Activated CD8-positive, alpha-beta T cell treated with anti-CD3 and anti-CD28 coated beads, Interleukin-2, amount 10 ng/mL, durations not matched to agents 7 days and 5 days (primary cell): ENCODE results near the gene NTF3. TPM values are rescaled to one million over a fixed set of nuclear protein-coding genes. Genes with fewer than 3 reads are reported as not detected.

Source experiments
- ATAC-seq: fragments of 150-1000 bp; cut with Tn5 transposase; one replicate; pipeline ENCODE4 v1.10.0; 2021; ENCODE audit warnings: moderate library complexity
- CTCF ChIA-PET: fragments of 350-600 bp; sonication (Branson Sonifier 250); formaldehyde crosslinking; loops from one replicate; lab custom pipeline; 2021; ENCODE audit warnings: antibody characterized with exemption; lab: Charles Lee
- POLR2A ChIA-PET: fragments of 350-600 bp; sonication (Branson Sonifier 250); formaldehyde crosslinking; loops from one replicate; lab custom pipeline; 2021; ENCODE audit warnings: antibody characterized with exemption; lab: Charles Lee
- DNase-seq: peaks from one replicate; pipeline ENCODE4 v3.0.0-alpha.2; 2020
- H3K27ac Mint-ChIP-seq: one replicate; pipeline ENCODE4 v1.8.0; 2021; ENCODE audit warnings: mild to moderate bottlenecking, mixed read lengths
- H3K27me3 Mint-ChIP-seq: one replicate; pipeline ENCODE4 v1.8.0; 2021; ENCODE audit warnings: low read depth, mixed read lengths
- H3K36me3 Mint-ChIP-seq: one replicate; pipeline ENCODE4 v1.8.0; 2021; ENCODE audit warnings: low read depth, mixed read lengths
- H3K4me1 Mint-ChIP-seq: one replicate; pipeline ENCODE4 v1.8.0; 2021; ENCODE audit warnings: low read depth, mixed read lengths
- H3K4me3 Mint-ChIP-seq: one replicate; pipeline ENCODE4 v1.8.0; 2021; ENCODE audit warnings: mild to moderate bottlenecking, mixed read lengths
- H3K9me3 Mint-ChIP-seq: one replicate; pipeline ENCODE4 v1.8.0; 2022; ENCODE audit warnings: mixed read lengths; ENCODE audit not compliant: insufficient read depth
- total RNA-seq, 2 experiments: library from RNA; stranded (reverse); gene quantifications; one replicate each; pipeline ENCODE4 v1.2.3, GENCODE V29; 2021

NTF3 gene
- total RNA-seq, 2 experiments from 2014 or later, result not detected

- Mint-ChIP-seq H3K4me3 (no peak overlapping the region), H3K27me3 (peaks cover 5% of the 10 kb centered on the region), H3K36me3 (no peaks in the 10 kb centered on the region), H3K4me1 (no peaks in the 10 kb centered on the region), H3K27ac (no peak overlapping the region), H3K9me3 (no peaks in the 10 kb centered on the region)
- ATAC-seq (no peak), DNase-seq (no peak)
- POLR2A ChIA-PET, result no interaction called here
- CTCF ChIA-PET, result no interaction called here
Measured at GRCh38 chr12:5498806-5499205, 66.9 kb downstream of the NTF3 start.

GRCh38 chr12:5499566-5500330, 67.8 kb downstream of the NTF3 start:
- DNase-seq, result no peak
- peaks cover 5% of the 10 kb centered on the region for H3K27me3 Mint-ChIP-seq
- H3K36me3 Mint-ChIP-seq, result no peaks in the 10 kb centered on the region
- H3K9me3 Mint-ChIP-seq, result no peaks in the 10 kb centered on the region
- CTCF ChIA-PET, result no interaction called here
- H3K27ac Mint-ChIP-seq, result no peak overlapping the region
- no peaks in the 10 kb centered on the region for H3K4me1 Mint-ChIP-seq
- ATAC-seq, result no peak
- no peak overlapping the region for H3K4me3 Mint-ChIP-seq
- POLR2A ChIA-PET, result no interaction called here

GRCh38 chr12:5500331-5500659, 68.4 kb downstream of the NTF3 start:
- peaks cover 5% of the 10 kb centered on the region for H3K27me3 Mint-ChIP-seq
- no peak overlapping the region for H3K27ac Mint-ChIP-seq

GRCh38 chr12:5503774-5504173, 71.9 kb downstream of the NTF3 start:
- Mint-ChIP-seq H3K4me3 (no peak overlapping the region), H3K9me3 (no peaks in the 10 kb centered on the region), H3K36me3 (no peaks in the 10 kb centered on the region), H3K27ac (no peak overlapping the region), H3K27me3 (peaks cover 5% of the 10 kb centered on the region), H3K4me1 (no peaks in the 10 kb centered on the region)
- ChIA-PET CTCF (no interaction called here), POLR2A (no interaction called here)
- ATAC-seq (no peak), DNase-seq (no peak)

More at GRCh38 chr12:5500331-5500659, 68.4 kb downstream of the NTF3 start:
- Mint-ChIP-seq H3K9me3 (no peaks in the 10 kb centered on the region), H3K4me3 (no peak overlapping the region), H3K4me1 (no peaks in the 10 kb centered on the region), H3K36me3 (no peaks in the 10 kb centered on the region)
- ATAC-seq (no peak), DNase-seq (no peak)
- POLR2A ChIA-PET, result no interaction called here
- CTCF ChIA-PET, result no interaction called here

- ChIA-PET POLR2A (no interaction called here), CTCF (no interaction called here)
- DNase-seq (no peak), ATAC-seq (no peak)
- Mint-ChIP-seq H3K27ac (no peak overlapping the region), H3K9me3 (no peaks in the 10 kb centered on the region), H3K4me1 (no peaks in the 10 kb centered on the region), H3K36me3 (no peaks in the 10 kb centered on the region), H3K4me3 (no peak overlapping the region), H3K27me3 (peaks cover 5% of the 10 kb centered on the region)
Measured at GRCh38 chr12:5505116-5505515, 73.2 kb downstream of the NTF3 start.

GRCh38 chr12:5505751-5506150, 73.8 kb downstream of the NTF3 start:
- H3K9me3 Mint-ChIP-seq, result no peaks in the 10 kb centered on the region
- ATAC-seq, result no peak
- ChIA-PET CTCF (no interaction called here), POLR2A (no interaction called here)
- H3K4me3 Mint-ChIP-seq, result no peak overlapping the region
- peaks cover 5% of the 10 kb centered on the region for H3K27me3 Mint-ChIP-seq
- H3K36me3 Mint-ChIP-seq, result no peaks in the 10 kb centered on the region
- no peaks in the 10 kb centered on the region for H3K4me1 Mint-ChIP-seq
- no peak overlapping the region for H3K27ac Mint-ChIP-seq
- DNase-seq, result no peak

- ChIA-PET POLR2A (no interaction called here), CTCF (no interaction called here)
- no peaks in the 10 kb centered on the region for H3K9me3 Mint-ChIP-seq
- no peaks in the 10 kb centered on the region for H3K36me3 Mint-ChIP-seq
- no peak overlapping the region for H3K4me3 Mint-ChIP-seq
- ATAC-seq (no peak), DNase-seq (no peak)
- H3K4me1 Mint-ChIP-seq, result no peaks in the 10 kb centered on the region
- no peak overlapping the region for H3K27ac Mint-ChIP-seq
- H3K27me3 Mint-ChIP-seq, result peaks cover 6% of the 10 kb centered on the region
Measured at GRCh38 chr12:5506295-5506694, 74.4 kb downstream of the NTF3 start.

GRCh38 chr12:5506821-5507231, 74.9 kb downstream of the NTF3 start:
- no peak for DNase-seq
- ChIA-PET CTCF (no interaction called here), POLR2A (no interaction called here)
- Mint-ChIP-seq H3K4me3 (no peak overlapping the region), H3K9me3 (no peaks in the 10 kb centered on the region), H3K4me1 (no peaks in the 10 kb centered on the region), H3K36me3 (no peaks in the 10 kb centered on the region), H3K27ac (no peak overlapping the region), H3K27me3 (peaks cover 9% of the 10 kb centered on the region)
- ATAC-seq, result no peak

- no peaks in the 10 kb centered on the region for H3K4me1 Mint-ChIP-seq
- H3K27ac Mint-ChIP-seq, result no peak overlapping the region
- no peak for DNase-seq
- ChIA-PET POLR2A (no interaction called here), CTCF (no interaction called here)
- H3K27me3 Mint-ChIP-seq, result peaks cover 9% of the 10 kb centered on the region
- H3K36me3 Mint-ChIP-seq, result no peaks in the 10 kb centered on the region
- ATAC-seq, result no peak
- no peak overlapping the region for H3K4me3 Mint-ChIP-seq
- H3K9me3 Mint-ChIP-seq, result no peaks in the 10 kb centered on the region
Measured at GRCh38 chr12:5507401-5507935, 75.6 kb downstream of the NTF3 start.

- CTCF ChIA-PET, result no interaction called here
Measured at GRCh38 chr12:5507944-5508343, 76.0 kb downstream of the NTF3 start.

GRCh38 chr12:5509102-5509501, 77.2 kb downstream of the NTF3 start:
- ATAC-seq (no peak), DNase-seq (no peak)
- Mint-ChIP-seq H3K27me3 (peaks cover 6% of the 10 kb centered on the region), H3K27ac (no peak overlapping the region), H3K4me1 (no peaks in the 10 kb centered on the region), H3K4me3 (no peak overlapping the region), H3K36me3 (no peaks in the 10 kb centered on the region), H3K9me3 (no peaks in the 10 kb centered on the region)
- POLR2A ChIA-PET, result no interaction called here
- CTCF ChIA-PET, result no interaction called here

More at GRCh38 chr12:5507944-5508343, 76.0 kb downstream of the NTF3 start:
- Mint-ChIP-seq H3K9me3 (no peaks in the 10 kb centered on the region), H3K36me3 (no peaks in the 10 kb centered on the region), H3K27ac (no peak overlapping the region), H3K4me1 (no peaks in the 10 kb centered on the region), H3K27me3 (peaks cover 6% of the 10 kb centered on the region), H3K4me3 (no peak overlapping the region)
- no peak for DNase-seq
- POLR2A ChIA-PET, result no interaction called here
- no peak for ATAC-seq

- Mint-ChIP-seq H3K4me1 (no peaks in the 10 kb centered on the region), H3K36me3 (no peaks in the 10 kb centered on the region), H3K27ac (no peak overlapping the region), H3K9me3 (no peaks in the 10 kb centered on the region), H3K4me3 (no peak overlapping the region), H3K27me3 (peaks cover 6% of the 10 kb centered on the region)
- DNase-seq (no peak), ATAC-seq (no peak)
- ChIA-PET CTCF (no interaction called here), POLR2A (no interaction called here)
Measured at GRCh38 chr12:5509557-5509956, 77.6 kb downstream of the NTF3 start.
